Psoas muscle (tissue), 8 donors: ENCODE data around the gene MYO10. TPM values are rescaled to one million over a fixed set of nuclear protein-coding genes. Genes with fewer than 3 reads are reported as not detected.

Experiments
- ATAC-seq, 4 donors: fragments of 200-7000 bp; cut with Tn5 transposase; one replicate each; pipeline ENCODE4 v1.9.1; 2020; ENCODE audit warnings: moderate library complexity in 3 of 4, mild to moderate bottlenecking in 2 of 4
- DNase-seq, 2 donors: peaks; one replicate each; pipeline ENCODE4 v3.0.0-alpha.2; 2020
- H3K27ac ChIP-seq: fragments of 200-600 bp; one replicate; pipeline ENCODE4 v1.8.0; 2022
- H3K27me3 ChIP-seq, 3 donors: fragments of 200-600 bp in 1 of 3; one replicate each; pipeline versions ENCODE4 v1.6.1 to v1.8.0; 2013 to 2022; ENCODE audit warnings: low read length in 2 of 3, mild to moderate bottlenecking in 2 of 3, moderate library complexity in 1 of 3; ENCODE audit not compliant: insufficient read depth in 3 of 3
- H3K36me3 ChIP-seq, 2 donors: fragments of 200-600 bp in 1 of 2; one replicate each; pipeline versions ENCODE4 v1.6.1 to v1.8.0; 2013 to 2022; ENCODE audit warnings: low read depth in 1 of 2, mild to moderate bottlenecking in 1 of 2, moderate library complexity in 1 of 2; ENCODE audit not compliant: insufficient read depth in 1 of 2
- H3K4me1 ChIP-seq: fragments of 200-600 bp; one replicate; pipeline ENCODE4 v1.8.0; 2022
- H3K4me3 ChIP-seq: fragments of 200-600 bp; one replicate; pipeline ENCODE4 v1.8.0; 2022; ENCODE audit warnings: mild to moderate bottlenecking
- H3K9me3 ChIP-seq: fragments of 200-600 bp; one replicate; pipeline ENCODE4 v1.8.0; 2022
- WGBS, 3 donors: extraction: QIAGEN DNeasy Blood & Tissue Kit; methylation state at CpG; one replicate each; pipeline versions ENCODE4 v1.1.6 to v1.1.7; 2013; 5-methylcytosine and 5-hydroxymethylcytosine counted together
- intact Hi-C, 2 donors: fragments of 100-400 bp; cut with DNase I; formaldehyde crosslinking; loops; one replicate each; pipeline versions ENCODE4 v1.11.0 to v1.14.2; 2022
- polyA plus RNA-seq, 3 donors: library from polyadenylated mRNA; stranded (reverse); fragments of 200-250 nt; gene quantifications; one replicate each; pipeline ENCODE4 v1.2.3, GENCODE V29; 2013
- total RNA-seq, 4 donors: library from RNA; stranded (reverse); fragmentation: NEBNext Ultra II Directional in 2 of 4; extraction: Animal tissue kit (Norgen Biotek cat#: 25700) in 2 of 4; gene quantifications; one replicate each; pipeline versions ENCODE4 v1.2.1 to v1.2.4, GENCODE V29; 2021 to 2023
- TF ChIP-seq, protein P1 (sequence below): fragments of 200-600 bp; IDR thresholded peaks from one replicate; pipeline ENCODE4 v1.8.0; 2022; ENCODE audit warnings: antibody characterized with exemption
- donor health status: healthy with polysubstance abuse.
- donor health status: DM: no; HTN: no; CAD: no; lungs with moderate emphysema.
- donor health status: Bipolar disorder and iron deficiency.
- donor health status: healthy.
- donor health status: DM: yes; HTN: yes; CAD: no.
- donor health status: DM: no; HTN: no; CAD: no.
- donor health status: DM: no; HTN: no; CAD: no.
- donor health status: DM: yes; HTN: yes; CAD: no.

Gene MYO10
- total and polyA plus RNA-seq, 7 donors = 1.8 to 10.9 (median 10.0) TPM

GRCh38 chr5:16897800-16898199, 38.3 kb downstream of the MYO10 start:
- H3K27ac ChIP-seq = no peak overlapping the region
- DNase-seq (no peak), ATAC-seq (no peak)
- H3K27me3 ChIP-seq = no peaks in the 10 kb centered on the region
- TF ChIP-seq, protein P1, sequence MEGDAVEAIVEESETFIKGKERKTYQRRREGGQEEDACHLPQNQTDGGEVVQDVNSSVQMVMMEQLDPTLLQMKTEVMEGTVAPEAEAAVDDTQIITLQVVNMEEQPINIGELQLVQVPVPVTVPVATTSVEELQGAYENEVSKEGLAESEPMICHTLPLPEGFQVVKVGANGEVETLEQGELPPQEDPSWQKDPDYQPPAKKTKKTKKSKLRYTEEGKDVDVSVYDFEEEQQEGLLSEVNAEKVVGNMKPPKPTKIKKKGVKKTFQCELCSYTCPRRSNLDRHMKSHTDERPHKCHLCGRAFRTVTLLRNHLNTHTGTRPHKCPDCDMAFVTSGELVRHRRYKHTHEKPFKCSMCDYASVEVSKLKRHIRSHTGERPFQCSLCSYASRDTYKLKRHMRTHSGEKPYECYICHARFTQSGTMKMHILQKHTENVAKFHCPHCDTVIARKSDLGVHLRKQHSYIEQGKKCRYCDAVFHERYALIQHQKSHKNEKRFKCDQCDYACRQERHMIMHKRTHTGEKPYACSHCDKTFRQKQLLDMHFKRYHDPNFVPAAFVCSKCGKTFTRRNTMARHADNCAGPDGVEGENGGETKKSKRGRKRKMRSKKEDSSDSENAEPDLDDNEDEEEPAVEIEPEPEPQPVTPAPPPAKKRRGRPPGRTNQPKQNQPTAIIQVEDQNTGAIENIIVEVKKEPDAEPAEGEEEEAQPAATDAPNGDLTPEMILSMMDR = no peak
- no peak overlapping the region for H3K4me3 ChIP-seq
- intact Hi-C loops = no loop called here
- peaks cover 7% of the 10 kb centered on the region for H3K4me1 ChIP-seq
- 97 to 98% (median 97%) methylated on average over 6 of the region's 6 CpGs for WGBS, 3 donors
- H3K9me3 ChIP-seq = no peaks in the 10 kb centered on the region
- no peaks in the 10 kb centered on the region for H3K36me3 ChIP-seq

DNA sequence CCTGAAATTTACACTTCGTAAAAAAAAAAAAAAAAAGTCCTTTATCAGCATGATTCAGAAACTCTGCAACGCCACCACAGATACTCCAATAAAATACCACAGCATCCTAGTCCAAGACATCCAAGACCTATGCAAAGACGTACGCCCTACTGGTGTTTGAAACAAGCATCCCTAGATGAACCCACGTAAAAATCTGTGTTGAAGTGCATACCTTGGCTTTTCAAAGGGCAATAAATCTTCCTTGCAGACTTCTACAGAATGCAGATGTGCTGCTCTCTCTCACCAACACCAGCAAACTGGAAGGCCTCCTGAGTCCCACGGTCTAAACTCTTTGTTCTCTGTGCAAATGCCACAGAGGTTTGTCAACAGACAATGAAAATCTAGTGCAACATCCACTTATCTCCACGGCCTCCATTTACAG, 38.8 kb downstream of the MYO10 start:
- WGBS, 3 donors = 50 to 71% (median 65%) methylated on average over 7 of the region's 7 CpGs
- H3K36me3 ChIP-seq = no peaks in the 10 kb centered on the region
- H3K27me3 ChIP-seq = no peaks in the 10 kb centered on the region
- DNase-seq (no peak), ATAC-seq (no peak)
- no peak overlapping the region for H3K27ac ChIP-seq
- peaks cover 7% of the 10 kb centered on the region for H3K4me1 ChIP-seq
- no peak overlapping the region for H3K4me3 ChIP-seq
- intact Hi-C loops = no loop called here
- TF ChIP-seq, protein P1 = no peak
- H3K9me3 ChIP-seq = no peaks in the 10 kb centered on the region

DNA sequence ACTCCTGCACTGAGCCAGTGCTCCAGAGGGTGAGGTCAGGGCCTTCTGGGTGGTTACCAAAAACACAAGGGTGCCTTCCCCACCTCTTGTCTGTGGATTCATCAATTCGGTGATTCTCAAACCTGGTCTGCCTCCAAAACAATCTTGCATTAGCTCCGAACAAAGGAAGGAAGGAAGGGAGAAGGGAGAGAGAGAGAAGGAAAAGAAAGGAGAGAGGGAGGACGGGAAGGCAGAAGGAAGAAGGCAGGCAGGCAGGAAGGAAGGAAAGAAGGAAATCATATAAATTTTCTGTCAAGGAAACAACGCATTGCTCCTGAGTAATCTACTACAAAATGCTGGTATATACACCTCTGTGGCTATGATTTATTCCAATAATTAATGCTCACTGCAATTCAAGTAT, 39.3 kb downstream of the MYO10 start:
- intact Hi-C loops = no loop called here
- H3K4me1 ChIP-seq = peaks cover 7% of the 10 kb centered on the region
- H3K9me3 ChIP-seq = no peaks in the 10 kb centered on the region
- no peak for DNase-seq
- H3K4me3 ChIP-seq = no peak overlapping the region
- no peaks in the 10 kb centered on the region for H3K36me3 ChIP-seq
- H3K27ac ChIP-seq = no peak overlapping the region
- TF ChIP-seq, protein P1 = no peak
- H3K27me3 ChIP-seq = no peaks in the 10 kb centered on the region
- 70 to 74% (median 74%) methylated on average over 4 of the region's 4 CpGs for WGBS, 3 donors
- no peak for ATAC-seq

DNA sequence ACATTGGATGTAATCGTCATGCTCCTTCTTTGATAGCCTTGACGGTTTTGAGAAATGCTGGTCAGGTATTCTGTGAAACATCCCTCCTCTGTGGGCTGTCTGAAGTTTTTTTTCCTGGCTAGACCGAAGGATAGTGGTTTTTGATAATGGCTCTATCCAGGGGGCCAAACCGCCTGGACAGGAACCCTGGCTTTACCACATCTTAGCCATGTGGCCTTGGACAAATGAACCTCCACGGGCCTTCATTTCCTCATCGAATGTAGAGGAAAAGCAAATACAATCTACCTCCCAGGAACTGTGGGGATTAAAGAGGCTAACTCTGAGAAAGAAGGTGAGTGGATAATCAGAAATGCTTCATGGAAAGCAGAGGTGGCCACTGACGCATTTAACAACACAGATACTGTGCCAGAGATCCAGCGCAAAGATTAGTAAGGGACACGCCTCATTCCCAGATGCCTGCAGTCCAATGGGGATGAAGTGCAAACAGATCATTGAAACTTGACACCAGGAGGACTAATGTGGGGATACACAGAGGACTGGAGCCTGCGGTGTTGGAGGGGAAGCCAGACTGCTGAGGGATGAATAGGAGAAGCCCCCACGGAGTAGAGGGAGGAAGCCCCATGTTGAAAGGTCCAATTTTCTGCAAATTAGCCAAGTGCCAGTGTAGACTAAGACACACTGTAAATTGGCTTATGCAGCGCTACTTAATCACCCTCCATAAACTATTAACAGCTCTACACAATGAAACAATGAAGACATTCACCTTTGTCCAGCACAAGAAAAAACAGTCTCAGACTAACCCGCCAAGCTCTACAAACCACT, 41.6 kb downstream of the MYO10 start:
- Histone ChIP-seq H3K4me1 (peaks cover 14% of the 10 kb centered on the region), H3K4me3 (no peak overlapping the region), H3K9me3 (no peaks in the 10 kb centered on the region), H3K36me3 (no peaks in the 10 kb centered on the region), H3K27ac (no peak overlapping the region), H3K27me3 (no peaks in the 10 kb centered on the region)
- WGBS, 3 donors = 47 to 64% (median 53%) methylated on average over 13 of the region's 13 CpGs
- DNase-seq (no peak), ATAC-seq (peak in 3 of 4 donors; percentile 30 to 80 (median 69))
- TF ChIP-seq, protein P1 = no peak
- intact Hi-C loops = no loop called here

- H3K9me3 ChIP-seq = no peaks in the 10 kb centered on the region
- H3K4me3 ChIP-seq = no peak overlapping the region
- H3K4me1 ChIP-seq = peaks cover 20% of the 10 kb centered on the region
- no peaks in the 10 kb centered on the region for H3K27me3 ChIP-seq
- no peaks in the 10 kb centered on the region for H3K36me3 ChIP-seq
- DNase-seq = no peak
- intact Hi-C loops = no loop called here
- H3K27ac ChIP-seq = no peak overlapping the region
- TF ChIP-seq, protein P1 = no peak
- peak in 1 of 4 donors; percentile 25 for ATAC-seq
- 51 to 75% (median 66%) methylated on average over 8 of the region's 8 CpGs for WGBS, 3 donors
Observed at GRCh38 chr5:16891033-16891432, 45.1 kb downstream of the MYO10 start.
